ENCODE results near the gene PMF1.

The PMF1 gene

GRCh38 chr1:156236164-156236563 lies 23.4 kb downstream of the PMF1 start:
- DNase-seq (ENCODE audit: low read depth in 2 of 2), result no peak

- DNase-seq (ENCODE audit: low read depth in 2 of 2), result no peak
Observed at GRCh38 chr1:156238248-156238647, 25.4 kb downstream of the PMF1 start.

DNA sequence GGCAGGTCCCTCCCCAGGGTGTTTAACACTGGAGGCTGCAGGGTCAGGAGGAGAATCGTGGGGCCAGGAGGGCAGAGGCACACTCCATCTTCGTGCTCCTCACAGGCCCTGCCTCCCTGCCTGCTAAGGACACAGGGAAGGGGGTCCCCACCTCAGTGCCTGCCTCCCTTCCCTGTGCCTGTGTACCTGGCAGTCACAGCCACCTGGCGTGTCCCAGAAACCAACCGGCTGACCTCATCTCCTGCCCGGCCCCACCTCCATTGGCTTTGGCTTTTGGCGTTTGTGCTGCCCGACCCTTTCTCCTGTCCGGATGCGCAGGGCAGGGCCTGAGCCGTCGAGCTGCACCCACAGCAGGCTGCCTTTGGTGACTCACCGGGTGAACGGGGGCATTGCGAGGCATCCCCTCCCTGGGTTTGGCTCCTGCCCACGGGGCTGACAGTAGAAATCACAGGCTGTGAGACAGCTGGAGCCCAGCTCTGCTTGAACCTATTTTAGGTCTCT lies 28.6 kb downstream of the PMF1 start:
- DNase-seq (ENCODE audit: low read depth in 2 of 2), result no peak

DNA sequence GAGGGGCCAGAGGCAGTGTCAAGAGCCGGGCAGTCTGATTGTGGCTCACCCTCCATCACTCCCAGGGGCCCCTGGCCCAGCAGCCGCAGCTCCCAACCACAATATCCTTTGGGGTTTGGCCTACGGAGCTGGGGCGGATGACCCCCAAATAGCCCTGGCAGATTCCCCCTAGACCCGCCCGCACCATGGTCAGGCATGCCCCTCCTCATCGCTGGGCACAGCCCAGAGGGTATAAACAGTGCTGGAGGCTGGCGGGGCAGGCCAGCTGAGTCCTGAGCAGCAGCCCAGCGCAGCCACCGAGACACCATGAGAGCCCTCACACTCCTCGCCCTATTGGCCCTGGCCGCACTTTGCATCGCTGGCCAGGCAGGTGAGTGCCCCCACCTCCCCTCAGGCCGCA lies 29.1 kb downstream of the PMF1 start, which contains the start of gene BGLAP:
TSS of gene BGLAP (plus strand) at position 259 of the 400 bp plus-strand sequence. CDS start at position 307, 48 bp downstream.
- no peak for DNase-seq (ENCODE audit: low read depth in 2 of 2)

DNA sequence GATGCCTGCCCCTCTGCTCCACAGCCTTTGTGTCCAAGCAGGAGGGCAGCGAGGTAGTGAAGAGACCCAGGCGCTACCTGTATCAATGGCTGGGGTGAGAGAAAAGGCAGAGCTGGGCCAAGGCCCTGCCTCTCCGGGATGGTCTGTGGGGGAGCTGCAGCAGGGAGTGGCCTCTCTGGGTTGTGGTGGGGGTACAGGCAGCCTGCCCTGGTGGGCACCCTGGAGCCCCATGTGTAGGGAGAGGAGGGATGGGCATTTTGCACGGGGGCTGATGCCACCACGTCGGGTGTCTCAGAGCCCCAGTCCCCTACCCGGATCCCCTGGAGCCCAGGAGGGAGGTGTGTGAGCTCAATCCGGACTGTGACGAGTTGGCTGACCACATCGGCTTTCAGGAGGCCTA lies 29.9 kb downstream of the PMF1 start:
- DNase-seq (ENCODE audit: low read depth in 2 of 2), result no peak

DNA sequence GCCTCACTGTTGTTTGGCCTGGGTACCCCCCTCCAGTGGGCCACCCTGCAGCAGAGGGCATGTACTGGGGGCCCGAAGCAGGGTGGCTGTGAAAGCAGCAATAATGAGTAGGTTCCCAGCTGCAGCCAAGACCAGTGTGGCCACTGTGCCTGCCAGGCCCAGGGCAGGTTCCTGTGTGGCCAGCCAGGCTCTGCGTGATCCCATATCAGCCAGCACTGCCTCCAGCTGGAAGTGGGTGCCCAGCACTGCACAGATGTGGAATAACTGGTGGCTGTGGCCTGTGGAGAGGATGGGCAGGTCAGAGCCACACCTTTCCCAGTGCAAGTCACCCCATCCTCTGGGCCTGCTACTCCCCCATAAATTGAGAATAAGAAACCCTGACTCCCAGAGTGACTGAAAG lies 31.3 kb downstream of the PMF1 start:
- no peak for DNase-seq (ENCODE audit: low read depth in 2 of 2)

- DNase-seq (ENCODE audit: low read depth in 2 of 2), result no peak
Observed at GRCh38 chr1:156244712-156245111, 31.9 kb downstream of the PMF1 start.

- DNase-seq (ENCODE audit: low read depth in 2 of 2), result no peak
Observed at GRCh38 chr1:156245451-156246232, 32.8 kb downstream of the PMF1 start.

DNA sequence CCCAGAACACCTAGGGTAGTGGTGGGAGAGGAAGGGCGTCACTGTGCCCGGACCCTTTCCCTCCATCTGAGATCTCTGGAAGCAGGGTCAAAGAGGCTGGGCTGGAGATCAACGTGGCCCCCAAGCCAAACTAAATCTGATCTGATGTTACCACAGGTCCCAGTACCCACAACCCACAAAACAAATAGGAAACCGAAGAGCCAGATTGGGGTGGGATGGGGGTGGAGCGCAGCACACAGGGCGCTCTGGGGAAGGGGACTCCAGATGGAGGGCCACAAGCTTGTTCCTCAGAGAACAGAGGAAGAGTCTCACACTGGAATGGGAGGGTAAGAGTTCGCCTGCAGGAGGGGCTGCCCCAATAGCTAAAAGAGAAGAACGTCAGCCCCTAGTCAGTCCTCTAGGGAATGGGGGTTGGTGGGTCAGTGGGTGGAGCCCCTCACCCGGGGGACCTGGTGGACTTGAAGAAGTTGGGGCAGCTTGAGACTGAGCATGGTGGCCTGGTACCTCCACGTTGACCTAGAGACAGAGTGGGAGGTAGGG lies 33.5 kb downstream of the PMF1 start:
- no peak for DNase-seq (ENCODE audit: low read depth in 2 of 2)

DNA sequence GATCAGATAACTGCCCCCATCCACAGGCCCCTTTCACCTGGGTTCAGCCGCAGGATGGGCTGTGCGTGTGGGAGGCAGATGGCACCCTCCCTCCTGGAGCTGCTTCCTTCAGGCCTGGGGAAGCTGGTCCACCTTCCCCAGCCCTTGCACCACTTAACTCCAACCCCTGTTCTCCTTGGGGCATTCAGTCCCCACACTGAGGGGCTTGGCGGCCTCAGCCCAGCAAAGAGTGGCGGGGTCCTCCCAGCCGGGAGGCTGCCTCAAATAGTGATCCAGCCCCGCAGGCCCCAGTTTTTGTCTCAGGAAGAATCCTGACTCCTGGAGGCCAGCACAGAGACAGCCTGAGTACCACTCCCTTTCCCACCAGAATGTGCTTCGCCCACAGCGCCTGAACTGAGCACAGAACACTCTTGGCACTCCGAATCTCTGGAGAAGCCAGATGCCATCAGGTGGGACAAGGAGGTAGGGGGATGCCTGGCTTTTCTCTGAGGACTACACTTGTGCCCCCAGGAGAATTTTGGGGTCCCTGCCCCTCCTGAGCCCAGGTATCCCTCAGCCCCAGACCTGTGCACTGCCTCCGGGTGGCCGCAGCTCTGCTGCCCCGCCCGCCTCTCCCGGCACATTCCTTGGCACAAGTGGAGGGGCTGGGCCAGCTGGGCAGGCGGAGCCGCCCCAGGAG lies 34.1 kb downstream of the PMF1 start:
- DNase-seq (ENCODE audit: low read depth in 2 of 2), result no peak

GRCh38 chr1:156247460-156248322 lies 34.9 kb downstream of the PMF1 start, which contains the start of gene PAQR6:
Gene PAQR6 (minus strand): TSS chr1:156248056. CDS start chr1:156246731, 1,325 bp downstream.
- no peak for DNase-seq (ENCODE audit: low read depth in 2 of 2)

DNA sequence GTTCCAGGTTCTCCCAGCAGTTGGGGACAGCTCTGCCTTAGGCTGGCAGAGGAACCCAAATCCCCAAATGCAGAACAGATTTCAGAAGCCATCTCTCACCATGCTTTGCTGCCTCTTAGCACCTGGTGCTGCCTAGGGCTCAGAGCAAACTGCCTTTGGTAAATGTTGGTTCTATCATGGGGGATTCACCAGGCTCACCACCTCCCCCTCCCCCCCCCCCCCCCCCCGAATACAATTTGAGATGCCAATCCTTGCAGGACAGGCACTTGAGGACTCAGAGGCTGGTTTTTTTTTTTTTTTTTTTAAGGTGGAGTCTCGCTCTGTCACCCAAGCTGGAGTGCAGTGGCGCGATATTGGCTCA lies 35.5 kb downstream of the PMF1 start:
- DNase-seq (ENCODE audit: low read depth in 2 of 2), result no peak

DNA sequence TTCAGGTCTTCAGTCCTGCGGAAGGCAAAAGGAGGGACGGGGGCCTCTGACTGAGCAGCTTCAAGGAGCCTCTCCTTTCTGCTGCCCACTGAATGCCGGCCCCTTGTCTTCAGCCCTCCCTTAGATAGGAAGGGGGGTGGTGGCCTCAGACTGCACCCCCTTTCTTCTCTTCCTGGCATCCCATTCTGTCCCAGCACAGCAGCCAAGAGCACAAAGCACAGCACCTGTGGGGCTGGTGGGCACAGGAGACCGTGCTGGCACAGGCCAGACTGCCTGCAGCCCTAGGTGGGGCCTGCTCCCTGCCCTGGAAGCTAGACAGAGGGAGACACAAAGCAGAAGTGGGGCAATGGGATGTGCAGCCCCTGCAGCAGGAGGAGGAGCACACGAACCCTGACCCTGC lies 36.8 kb downstream of the PMF1 start:
- DNase-seq (ENCODE audit: low read depth in 2 of 2), result no peak

DNA sequence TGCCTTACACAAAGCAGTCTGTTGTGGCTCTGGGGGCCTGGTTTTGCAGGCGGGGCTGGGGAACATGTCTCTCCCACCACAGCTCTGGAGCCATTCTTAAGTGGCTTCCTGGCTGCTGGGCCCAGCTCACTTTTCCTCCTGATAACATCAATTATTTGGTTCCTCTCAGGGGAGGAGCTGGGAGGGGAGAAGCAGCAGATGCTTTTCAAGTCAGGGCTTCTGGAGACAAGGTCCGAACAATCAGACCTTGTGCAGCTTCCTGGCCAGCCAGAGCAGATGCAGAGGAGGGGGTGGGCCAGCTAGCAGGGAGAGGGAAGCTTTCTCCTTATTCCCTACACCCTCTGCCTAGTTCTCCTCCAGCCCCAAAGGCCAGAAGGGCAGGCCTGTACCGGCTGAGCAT lies 38.7 kb downstream of the PMF1 start:
- DNase-seq (ENCODE audit: low read depth in 2 of 2), result no peak

- no peak for DNase-seq (ENCODE audit: low read depth in 2 of 2)
Observed at GRCh38 chr1:156253634-156254033, 40.8 kb downstream of the PMF1 start.

DNA sequence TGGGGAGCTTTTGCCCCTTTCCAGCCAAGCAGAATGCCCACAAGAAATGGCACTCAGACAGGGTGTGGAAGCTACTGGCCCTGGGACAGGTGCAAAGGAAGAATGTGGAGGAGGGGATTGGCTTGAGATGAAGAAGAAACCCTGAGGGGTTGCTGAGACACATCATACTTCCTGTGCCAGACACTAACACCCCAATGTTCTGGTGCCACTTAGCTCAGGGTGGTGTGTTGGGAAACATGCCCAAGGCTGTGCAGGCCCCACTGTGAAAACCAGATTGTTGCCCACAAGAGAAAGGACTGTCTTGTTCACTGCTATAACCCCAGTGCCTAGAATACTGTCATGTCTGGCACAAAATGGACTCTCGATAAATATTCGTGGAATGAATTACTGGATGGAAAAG lies 44.9 kb downstream of the PMF1 start:
- DNase-seq (ENCODE audit: low read depth in 2 of 2), result no peak

DNA sequence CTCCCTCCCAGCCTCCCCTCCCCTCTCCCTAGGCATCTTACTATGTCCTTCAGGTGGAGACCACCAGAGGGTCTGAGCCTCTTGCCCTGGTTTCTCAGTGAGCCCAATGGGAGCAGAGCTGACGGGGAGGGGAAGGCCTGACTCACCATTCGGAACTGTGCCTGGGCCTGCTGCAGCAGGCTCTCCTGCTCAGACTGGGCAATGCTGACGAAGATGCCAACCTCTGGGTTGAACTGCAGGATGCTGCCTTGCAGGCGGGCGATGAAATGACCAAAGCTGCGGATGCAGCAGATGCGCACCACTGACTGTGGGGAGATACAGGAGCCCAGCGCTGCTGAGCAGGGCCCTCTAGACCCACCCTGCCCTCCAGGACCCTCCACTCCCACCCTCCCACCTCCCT lies 46.1 kb downstream of the PMF1 start:
- no peak for DNase-seq (ENCODE audit: low read depth in 2 of 2)

- DNase-seq (ENCODE audit: low read depth in 2 of 2), result no peak
Observed at GRCh38 chr1:156259805-156260204, 47.0 kb downstream of the PMF1 start.

GRCh38 chr1:156260896-156261295 lies 48.1 kb downstream of the PMF1 start:
- no peak for DNase-seq (ENCODE audit: low read depth in 2 of 2)

- no peak for DNase-seq (ENCODE audit: low read depth in 2 of 2)
Observed at GRCh38 chr1:156262461-156263287, 49.9 kb downstream of the PMF1 start.

DNA sequence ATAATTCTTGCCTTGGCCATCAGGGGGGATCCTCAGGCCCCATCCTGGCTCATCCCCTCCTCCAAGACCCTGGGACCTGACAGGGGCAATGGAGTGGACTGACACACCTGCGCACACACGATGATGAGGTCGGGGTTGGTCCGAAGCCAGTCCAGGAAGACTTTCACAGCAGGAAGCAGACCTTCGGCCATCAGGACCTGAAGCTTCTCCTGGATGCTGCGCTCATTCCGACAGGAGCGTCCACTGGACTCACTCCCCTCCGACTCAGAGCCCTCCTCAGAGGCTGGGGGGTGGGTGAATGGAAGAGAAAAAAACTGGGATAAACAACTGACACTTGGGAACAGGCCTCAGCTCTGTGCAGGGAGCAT lies 50.5 kb downstream of the PMF1 start:
- DNase-seq (ENCODE audit: low read depth in 2 of 2), result no peak

Measured in stimulated activated CD4-positive, alpha-beta T cell treated with anti-CD3 and anti-CD28 coated beads, Interleukin-12 subunit alpha, Interleukin-12 subunit beta, amount 100 ng/mL, for 24 hours (primary cell).